ENCODE data around the gene TM6SF1. TPM values are rescaled to one million over a fixed set of nuclear protein-coding genes. Genes with fewer than 3 reads are reported as not detected.

Gene TM6SF1
- total and polyA plus RNA-seq, 9 of the 15 experiments (the other 6 are each of a cell fraction or from before 2014, with no cell fraction given), result 1.0 to 5.6 (median 3.5) TPM

GRCh38 chr15:83178869-83179325, 71.5 kb downstream of the TM6SF1 start (continued):
- TF ChIP-seq CCNT2 (IDR thresholded peaks at IDR 0.05; ENCODE audit: borderline replicate concordance, extremely low read depth, insufficient read length, low read depth, low read length) (peak; percentile 39), ZNF586 (CRISPR knock-in tag; conservative IDR thresholded peaks at IDR 0.05) (no peak), FOXK2 (conservative IDR thresholded peaks at IDR 0.05 in 1 of 2, IDR thresholded peaks at IDR 0.05 in 1 of 2; ENCODE audit: low read depth in 2 of 2) (no peak), ZNF324 (CRISPR knock-in tag; IDR thresholded peaks at IDR 0.05) (no peak), PREB (CRISPR knock-in tag; IDR thresholded peaks at IDR 0.05) (no peak), PKNOX1 (IDR thresholded peaks at IDR 0.05) (peak; percentile 69), ZNF589 (CRISPR knock-in tag; IDR thresholded peaks at IDR 0.05; ENCODE audit: low read depth) (no peak), NFE2L1 (tag; IDR thresholded peaks at IDR 0.05; ENCODE audit: borderline replicate concordance, low read depth) (no peak), GMEB1 (CRISPR knock-in tag; IDR thresholded peaks at IDR 0.05) (no peak), DNMT1 (IDR thresholded peaks at IDR 0.05) (no peak), ZNF280A (IDR thresholded peaks at IDR 0.05; ENCODE audit: low read depth, partially characterized antibody) (no peak), C11orf30 (IDR thresholded peaks at IDR 0.05; ENCODE audit: low read depth) (no peak), MEF2A (IDR thresholded peaks at IDR 0.05; ENCODE audit: control insufficient read depth, low read depth, low read length) (no peak), NUFIP1 (IDR thresholded peaks at IDR 0.05; ENCODE audit: partially characterized antibody) (no peak), RCOR1 (IDR thresholded peaks at IDR 0.05; ENCODE audit: borderline replicate concordance in 1 of 2, low read depth in 2 of 2, low read length in 2 of 2) (peak in 1 of 2 experiments; percentile 68; a peak in 1 of 4 replicates), NR2F6 (CRISPR knock-in tag; IDR thresholded peaks at IDR 0.05) (no peak), ZBED1 (IDR thresholded peaks at IDR 0.05) (no peak), CTCFL (IDR thresholded peaks at IDR 0.05; ENCODE audit: borderline replicate concordance, insufficient read depth, low read depth, low read length, poor library complexity, severe bottlenecking) (no peak), ZNF121 (CRISPR knock-in tag; conservative IDR thresholded peaks at IDR 0.05) (no peak), CBFB (CRISPR knock-in tag; IDR thresholded peaks at IDR 0.05) (no peak)

Measured in K562 (cell line).